Articular chondrocyte of knee joint (primary cell): ENCODE results near the gene IL2. TPM values are rescaled to one million over a fixed set of nuclear protein-coding genes. Genes with fewer than 3 reads are reported as not detected.

Experiments
- total RNA-seq: library from RNA; depleted of rRNA; stranded (reverse); fragments of >200 nt; gene quantifications from 2 replicates; pipeline ENCODE4 v1.2.3, GENCODE V29; 2012

The IL2 gene
- not detected in 2 replicates for total RNA-seq

GRCh38 chr4:122456231-122457116 lies at the start of gene IL2:
Gene IL2, minus strand, starts transcription at chr4:122456725. Its CDS starts 285 bp downstream, at chr4:122456440.

Other genes starting within 250 kb of the IL2 start
- gene ADAD1, start 77.7 kb downstream of the IL2 start, total RNA-seq, result not detected in 2 replicates
- not detected in 2 replicates for gene IL21, start 164.3 kb upstream of the IL2 start, total RNA-seq